GM20000 (cell line): ENCODE measurements around the gene TEAD3.

Experiments
- DNase-seq: peaks from one replicate; pipeline ENCODE4 v3.0.0; 2012; ENCODE audit warnings: low spot score
- CTCF ChIP-seq: IDR thresholded peaks from 2 replicates; pipeline ENCODE4 v1.5.1; 2012; ENCODE audit warnings: mild to moderate bottlenecking, control low read depth; ENCODE audit errors: extremely low read depth, missing control alignments

TEAD3 gene

GRCh38 chr6:35496036-35496840 lies 641 bp downstream of the TEAD3 start:
- DNase-seq, result no peak
- TF ChIP-seq CTCF, result no peak

- DNase-seq, result no peak
- no peak for TF ChIP-seq CTCF
Measured at GRCh38 chr6:35495258-35496035, 1.4 kb downstream of the TEAD3 start.

DNA sequence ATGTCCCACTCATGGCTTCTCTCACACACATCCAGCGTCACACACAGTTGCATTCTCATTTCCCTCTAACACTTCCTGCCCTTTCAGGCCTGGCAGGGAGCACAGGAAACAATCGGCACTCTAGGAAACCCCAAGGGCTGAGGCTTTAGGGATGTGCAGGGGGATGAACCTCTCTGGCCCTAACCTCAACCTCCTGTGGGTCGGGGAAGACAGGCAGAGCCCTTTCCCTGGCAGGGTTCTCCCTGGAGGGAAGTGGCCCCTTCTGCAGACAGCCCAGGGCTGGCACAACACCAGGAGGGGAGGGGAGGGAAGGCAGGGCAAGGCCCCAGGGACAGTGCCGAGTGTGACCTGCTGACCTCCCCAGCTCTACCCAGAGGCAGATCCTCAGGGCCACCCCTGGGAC lies 2.7 kb downstream of the TEAD3 start:
- DNase-seq, result no peak
- TF ChIP-seq CTCF, result no peak

DNA sequence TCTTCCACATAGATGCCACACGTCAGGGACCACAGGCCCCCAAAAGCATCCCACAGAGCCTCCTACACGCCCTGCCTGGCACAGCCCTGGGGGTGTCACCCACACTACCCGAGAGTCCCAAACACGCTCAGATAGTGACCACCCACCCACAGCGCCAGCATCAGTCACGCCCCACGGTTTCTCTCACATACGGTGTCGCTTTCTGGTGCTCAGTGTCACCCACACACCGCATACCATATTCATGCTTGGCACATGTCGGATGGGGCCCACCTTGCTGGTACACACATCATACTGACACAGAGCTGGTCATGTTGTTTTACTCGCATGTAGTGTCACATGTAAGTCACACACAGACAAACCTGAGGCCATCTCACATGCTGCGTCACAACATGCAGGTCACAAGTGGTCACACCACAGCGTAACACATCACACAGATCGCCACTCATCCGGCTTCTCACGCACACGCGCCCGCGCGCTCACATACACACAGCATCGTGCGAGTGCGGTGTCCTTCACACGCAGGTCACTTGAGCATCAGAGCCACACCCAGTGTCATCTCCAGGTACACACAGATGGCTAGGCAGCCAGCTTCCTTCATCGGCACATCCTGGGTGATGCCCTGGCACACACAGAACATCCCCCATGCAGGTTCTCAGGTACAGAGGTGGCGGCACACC lies 3.4 kb downstream of the TEAD3 start:
- no peak for TF ChIP-seq CTCF
- no peak for DNase-seq

GRCh38 chr6:35492974-35493284 lies 4.0 kb downstream of the TEAD3 start:
- no peak for DNase-seq
- no peak for TF ChIP-seq CTCF

- DNase-seq, result no peak
- TF ChIP-seq CTCF, result no peak
Measured at GRCh38 chr6:35492258-35492973, 4.5 kb downstream of the TEAD3 start.
